ENCODE results near the gene TSTD1. TPM values are rescaled to one million over a fixed set of nuclear protein-coding genes. Genes with fewer than 3 reads are reported as not detected.
A peak's percentile ranks its signal among the peaks of the same experiment; 100 is the strongest.

Gene TSTD1
- total RNA-seq, 2 donors from 2014 or later = 49.4 to 90.8 TPM

GRCh38 chr1:161074676-161075368, 36.1 kb upstream of the TSTD1 start:
- Histone ChIP-seq H3K27ac (no peak overlapping the region), H3K4me3 (no peak overlapping the region), H3K27me3 (no peaks in the 10 kb centered on the region), H3K36me3 (replicated peaks in 1 of 2; ENCODE audit: insufficient read depth in 1 of 2, low read depth in 2 of 2) (peaks cover 0 to 2% of the 10 kb centered on the region in 2 donors), H3K9me3 (no peaks in the 10 kb centered on the region), H3K4me1 (no peaks in the 10 kb centered on the region)
- DNase-seq (no peak), ATAC-seq (no peak)
- TF ChIP-seq, protein P1, sequence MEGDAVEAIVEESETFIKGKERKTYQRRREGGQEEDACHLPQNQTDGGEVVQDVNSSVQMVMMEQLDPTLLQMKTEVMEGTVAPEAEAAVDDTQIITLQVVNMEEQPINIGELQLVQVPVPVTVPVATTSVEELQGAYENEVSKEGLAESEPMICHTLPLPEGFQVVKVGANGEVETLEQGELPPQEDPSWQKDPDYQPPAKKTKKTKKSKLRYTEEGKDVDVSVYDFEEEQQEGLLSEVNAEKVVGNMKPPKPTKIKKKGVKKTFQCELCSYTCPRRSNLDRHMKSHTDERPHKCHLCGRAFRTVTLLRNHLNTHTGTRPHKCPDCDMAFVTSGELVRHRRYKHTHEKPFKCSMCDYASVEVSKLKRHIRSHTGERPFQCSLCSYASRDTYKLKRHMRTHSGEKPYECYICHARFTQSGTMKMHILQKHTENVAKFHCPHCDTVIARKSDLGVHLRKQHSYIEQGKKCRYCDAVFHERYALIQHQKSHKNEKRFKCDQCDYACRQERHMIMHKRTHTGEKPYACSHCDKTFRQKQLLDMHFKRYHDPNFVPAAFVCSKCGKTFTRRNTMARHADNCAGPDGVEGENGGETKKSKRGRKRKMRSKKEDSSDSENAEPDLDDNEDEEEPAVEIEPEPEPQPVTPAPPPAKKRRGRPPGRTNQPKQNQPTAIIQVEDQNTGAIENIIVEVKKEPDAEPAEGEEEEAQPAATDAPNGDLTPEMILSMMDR (IDR thresholded peaks at IDR 0.05) = no peak
- TF ChIP-seq POLR2A (IDR thresholded peaks at IDR 0.05) = no peak
- intact Hi-C loops (cut with DNase I) = no loop called here
- WGBS, 2 donors = 75 to 83% methylated on average over 11 to 12 of the region's 12 CpGs

- DNase-seq (no peak), ATAC-seq (no peak)
- no peaks in the 10 kb centered on the region for H3K4me1 ChIP-seq
- no peak overlapping the region for H3K27ac ChIP-seq
- TF ChIP-seq POLR2A (IDR thresholded peaks at IDR 0.05) = no peak
- TF ChIP-seq, protein P1 (IDR thresholded peaks at IDR 0.05) = no peak
- WGBS, 2 donors = 67 to 68% methylated on average over 6 to 7 of the region's 7 CpGs
- H3K9me3 ChIP-seq = no peaks in the 10 kb centered on the region
- intact Hi-C loops (cut with DNase I) = no loop called here
- H3K36me3 ChIP-seq (replicated peaks in 1 of 2; ENCODE audit: insufficient read depth in 1 of 2, low read depth in 2 of 2) = peaks cover 0 to 2% of the 10 kb centered on the region in 2 donors
- no peak overlapping the region for H3K4me3 ChIP-seq
- no peaks in the 10 kb centered on the region for H3K27me3 ChIP-seq
Measured at GRCh38 chr1:161073474-161074121, 34.8 kb upstream of the TSTD1 start.

- no peak overlapping the region for H3K27ac ChIP-seq
- DNase-seq (no peak), ATAC-seq (no peak)
- H3K4me1 ChIP-seq = no peaks in the 10 kb centered on the region
- no peaks in the 10 kb centered on the region for H3K9me3 ChIP-seq
- H3K27me3 ChIP-seq = no peaks in the 10 kb centered on the region
- peaks cover 0 to 2% of the 10 kb centered on the region in 2 donors for H3K36me3 ChIP-seq (replicated peaks in 1 of 2; ENCODE audit: insufficient read depth in 1 of 2, low read depth in 2 of 2)
- TF ChIP-seq, protein P1 (IDR thresholded peaks at IDR 0.05) = no peak
- TF ChIP-seq POLR2A (IDR thresholded peaks at IDR 0.05) = no peak
- intact Hi-C loops (cut with DNase I) = no loop called here
- H3K4me3 ChIP-seq = no peak overlapping the region
- WGBS, 2 donors = 86% methylated on average over 18 to 19 of the region's 19 CpGs
Measured at GRCh38 chr1:161072751-161073449, 34.1 kb upstream of the TSTD1 start.

DNA sequence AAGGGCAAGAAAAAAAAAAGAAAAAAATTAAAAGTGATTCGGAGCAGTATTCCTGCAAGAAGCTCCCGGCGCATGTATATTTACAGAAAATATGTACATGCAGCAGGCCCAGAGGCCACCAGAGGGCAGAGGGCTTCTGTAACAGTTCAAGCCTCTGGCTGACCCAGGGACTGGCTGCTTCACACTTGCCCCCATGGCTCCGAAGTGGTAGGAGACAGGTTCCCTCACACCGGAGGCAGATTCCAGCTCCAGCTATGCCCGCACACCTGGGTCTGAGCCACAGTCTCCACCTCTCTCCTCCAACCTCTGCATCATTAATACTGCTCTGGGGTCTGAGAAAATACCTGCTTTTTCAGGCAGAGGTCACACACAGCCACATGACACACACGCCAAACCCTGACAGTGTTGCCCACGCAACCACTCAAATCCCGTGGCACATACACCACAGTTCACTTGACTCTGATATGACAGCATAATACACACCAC, 33.2 kb upstream of the TSTD1 start:
- DNase-seq (peak; percentile 79 to 86 (median 80)), ATAC-seq (peak; percentile 83)
- TF ChIP-seq, protein P1 (IDR thresholded peaks at IDR 0.05) = peak; percentile 25 to 94 (median 85)
- TF ChIP-seq POLR2A (IDR thresholded peaks at IDR 0.05) = no peak
- Histone ChIP-seq H3K4me3 (no peak overlapping the region), H3K27ac (no peak overlapping the region), H3K4me1 (no peaks in the 10 kb centered on the region), H3K9me3 (no peaks in the 10 kb centered on the region), H3K27me3 (no peaks in the 10 kb centered on the region), H3K36me3 (replicated peaks in 1 of 2; ENCODE audit: insufficient read depth in 1 of 2, low read depth in 2 of 2) (peaks cover 0 to 2% of the 10 kb centered on the region in 2 donors)
- WGBS, 2 donors = 27 to 36% methylated on average over 9 of the region's 9 CpGs
- intact Hi-C loops (cut with DNase I) = no loop called here

All from body of pancreas (tissue), 4 donors.